Measurements from ENCODE around the gene TRIM56.
"Not testable (repeated sequence)": the region's sequence is repeated elsewhere in the genome, so short reads cannot be mapped to it uniquely, and the experiment has no call there.

Gene TRIM56, protein sequence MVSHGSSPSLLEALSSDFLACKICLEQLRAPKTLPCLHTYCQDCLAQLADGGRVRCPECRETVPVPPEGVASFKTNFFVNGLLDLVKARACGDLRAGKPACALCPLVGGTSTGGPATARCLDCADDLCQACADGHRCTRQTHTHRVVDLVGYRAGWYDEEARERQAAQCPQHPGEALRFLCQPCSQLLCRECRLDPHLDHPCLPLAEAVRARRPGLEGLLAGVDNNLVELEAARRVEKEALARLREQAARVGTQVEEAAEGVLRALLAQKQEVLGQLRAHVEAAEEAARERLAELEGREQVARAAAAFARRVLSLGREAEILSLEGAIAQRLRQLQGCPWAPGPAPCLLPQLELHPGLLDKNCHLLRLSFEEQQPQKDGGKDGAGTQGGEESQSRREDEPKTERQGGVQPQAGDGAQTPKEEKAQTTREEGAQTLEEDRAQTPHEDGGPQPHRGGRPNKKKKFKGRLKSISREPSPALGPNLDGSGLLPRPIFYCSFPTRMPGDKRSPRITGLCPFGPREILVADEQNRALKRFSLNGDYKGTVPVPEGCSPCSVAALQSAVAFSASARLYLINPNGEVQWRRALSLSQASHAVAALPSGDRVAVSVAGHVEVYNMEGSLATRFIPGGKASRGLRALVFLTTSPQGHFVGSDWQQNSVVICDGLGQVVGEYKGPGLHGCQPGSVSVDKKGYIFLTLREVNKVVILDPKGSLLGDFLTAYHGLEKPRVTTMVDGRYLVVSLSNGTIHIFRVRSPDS

DNA sequence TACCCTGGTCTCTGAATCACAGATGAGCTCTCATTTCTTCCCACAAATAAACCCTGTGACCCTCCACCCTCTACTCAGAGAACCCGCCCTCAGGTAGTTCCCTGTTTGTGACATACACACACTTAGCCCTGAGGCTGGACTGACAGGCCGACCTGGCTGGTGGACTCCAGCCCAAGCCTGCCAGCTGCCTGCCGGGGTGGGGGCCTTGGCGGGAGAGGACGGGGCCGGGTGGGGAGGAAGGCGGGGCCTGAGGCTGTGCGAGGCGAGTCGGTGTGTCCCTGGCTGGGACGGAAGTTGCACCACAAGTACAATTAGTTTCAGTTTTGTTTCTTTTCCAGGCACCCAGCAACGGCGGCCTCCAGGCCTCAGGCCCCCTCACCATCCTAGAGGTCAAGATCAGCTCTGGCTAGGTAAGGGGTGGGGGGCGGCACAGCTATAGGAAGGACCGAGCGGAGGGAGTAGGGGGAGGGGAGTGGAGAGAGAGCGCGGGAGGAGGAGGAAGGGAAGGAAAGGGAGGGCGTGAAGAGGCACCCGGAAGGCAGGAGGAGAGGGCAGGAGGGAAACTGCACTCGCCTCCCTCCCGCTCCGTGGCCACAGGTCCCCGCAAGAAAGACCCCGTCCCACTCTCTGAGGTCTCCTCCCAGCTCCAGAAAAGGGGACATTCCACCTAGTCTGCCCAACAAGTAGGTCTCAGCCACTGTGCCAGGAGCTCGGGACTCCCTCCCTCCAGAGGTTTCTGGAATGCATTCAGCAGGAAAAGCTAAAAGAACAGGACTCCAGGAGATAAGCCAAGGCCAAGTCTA, at the start of gene TRIM56:
TRIM56 (plus strand) TSS at position 320 of the 803 bp plus-strand sequence. CDS start 1,832 bp downstream, outside the sequence.
- no peak for DNase-seq (ENCODE audit: extremely low read depth, low read depth)
- TF ChIP-seq, protein P1, sequence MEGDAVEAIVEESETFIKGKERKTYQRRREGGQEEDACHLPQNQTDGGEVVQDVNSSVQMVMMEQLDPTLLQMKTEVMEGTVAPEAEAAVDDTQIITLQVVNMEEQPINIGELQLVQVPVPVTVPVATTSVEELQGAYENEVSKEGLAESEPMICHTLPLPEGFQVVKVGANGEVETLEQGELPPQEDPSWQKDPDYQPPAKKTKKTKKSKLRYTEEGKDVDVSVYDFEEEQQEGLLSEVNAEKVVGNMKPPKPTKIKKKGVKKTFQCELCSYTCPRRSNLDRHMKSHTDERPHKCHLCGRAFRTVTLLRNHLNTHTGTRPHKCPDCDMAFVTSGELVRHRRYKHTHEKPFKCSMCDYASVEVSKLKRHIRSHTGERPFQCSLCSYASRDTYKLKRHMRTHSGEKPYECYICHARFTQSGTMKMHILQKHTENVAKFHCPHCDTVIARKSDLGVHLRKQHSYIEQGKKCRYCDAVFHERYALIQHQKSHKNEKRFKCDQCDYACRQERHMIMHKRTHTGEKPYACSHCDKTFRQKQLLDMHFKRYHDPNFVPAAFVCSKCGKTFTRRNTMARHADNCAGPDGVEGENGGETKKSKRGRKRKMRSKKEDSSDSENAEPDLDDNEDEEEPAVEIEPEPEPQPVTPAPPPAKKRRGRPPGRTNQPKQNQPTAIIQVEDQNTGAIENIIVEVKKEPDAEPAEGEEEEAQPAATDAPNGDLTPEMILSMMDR (IDR thresholded peaks at IDR 0.05; ENCODE audit: low read depth, low read length) = no peak

DNA sequence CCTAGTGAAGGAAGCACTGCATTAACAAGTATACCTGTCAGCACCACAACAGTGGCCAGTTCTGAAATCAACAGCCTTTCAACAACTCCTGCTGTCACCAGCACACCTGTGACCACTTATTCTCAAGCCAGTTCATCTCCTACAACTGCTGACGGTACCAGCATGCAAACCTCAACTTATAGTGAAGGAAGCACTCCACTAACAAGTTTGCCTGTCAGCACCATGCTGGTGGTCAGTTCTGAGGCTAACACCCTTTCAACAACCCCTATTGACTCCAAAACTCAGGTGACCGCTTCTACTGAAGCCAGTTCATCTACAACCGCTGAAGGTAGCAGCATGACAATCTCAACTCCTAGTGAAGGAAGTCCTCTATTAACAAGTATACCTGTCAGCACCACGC, 49.3 kb upstream of the TRIM56 start:
- DNase-seq (ENCODE audit: extremely low read depth, low read depth) = no peak
- TF ChIP-seq, protein P1 (IDR thresholded peaks at IDR 0.05; ENCODE audit: low read depth, low read length) = no peak

DNA sequence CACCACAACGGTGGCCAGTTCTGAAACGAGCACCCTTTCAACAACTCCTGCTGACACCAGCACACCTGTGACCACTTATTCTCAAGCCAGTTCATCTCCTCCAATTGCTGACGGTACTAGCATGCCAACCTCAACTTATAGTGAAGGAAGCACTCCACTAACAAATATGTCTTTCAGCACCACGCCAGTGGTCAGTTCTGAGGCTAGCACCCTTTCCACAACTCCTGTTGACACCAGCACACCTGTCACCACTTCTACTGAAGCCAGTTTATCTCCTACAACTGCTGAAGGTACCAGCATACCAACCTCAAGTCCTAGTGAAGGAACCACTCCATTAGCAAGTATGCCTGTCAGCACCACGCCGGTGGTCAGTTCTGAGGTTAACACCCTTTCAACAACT, 44.0 kb upstream of the TRIM56 start:
- DNase-seq (ENCODE audit: extremely low read depth, low read depth) = not testable (repeated sequence)

DNA sequence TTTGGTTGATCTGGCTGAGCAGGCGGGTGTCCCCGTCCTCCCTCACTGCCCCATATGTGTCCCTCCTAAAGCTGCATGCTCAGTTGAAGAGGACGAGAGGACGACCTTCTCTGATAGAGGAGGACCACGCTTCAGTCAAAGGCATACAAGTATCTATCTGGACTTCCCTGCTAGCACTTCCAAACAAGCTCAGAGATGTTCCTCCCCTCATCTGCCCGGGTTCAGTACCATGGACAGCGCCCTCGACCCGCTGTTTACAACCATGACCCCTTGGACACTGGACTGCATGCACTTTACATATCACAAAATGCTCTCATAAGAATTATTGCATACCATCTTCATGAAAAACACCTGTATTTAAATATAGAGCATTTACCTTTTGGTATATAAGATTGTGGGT, 26.9 kb upstream of the TRIM56 start:
- peak; percentile 11 for DNase-seq (ENCODE audit: extremely low read depth, low read depth)
- TF ChIP-seq, protein P1 (IDR thresholded peaks at IDR 0.05; ENCODE audit: low read depth, low read length) = no peak

DNA sequence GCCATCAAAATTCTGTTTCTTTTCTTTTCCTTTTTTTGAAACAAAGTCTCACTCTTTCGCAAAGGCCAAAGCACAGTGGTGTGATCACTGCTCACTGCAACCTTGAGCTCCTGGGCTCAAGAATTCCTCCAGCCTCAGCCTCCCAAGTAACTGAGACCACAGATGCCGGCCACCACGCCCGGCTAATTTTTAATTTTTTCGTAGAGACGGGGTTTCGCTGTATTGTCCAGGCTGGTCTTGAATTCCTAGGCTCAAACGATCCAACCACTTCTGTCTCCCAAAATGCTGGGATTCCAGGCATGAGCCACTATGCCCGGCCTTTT, 25.7 kb upstream of the TRIM56 start:
- DNase-seq (ENCODE audit: extremely low read depth, low read depth) = no peak
- TF ChIP-seq, protein P1 (IDR thresholded peaks at IDR 0.05; ENCODE audit: low read depth, low read length) = no peak

DNA sequence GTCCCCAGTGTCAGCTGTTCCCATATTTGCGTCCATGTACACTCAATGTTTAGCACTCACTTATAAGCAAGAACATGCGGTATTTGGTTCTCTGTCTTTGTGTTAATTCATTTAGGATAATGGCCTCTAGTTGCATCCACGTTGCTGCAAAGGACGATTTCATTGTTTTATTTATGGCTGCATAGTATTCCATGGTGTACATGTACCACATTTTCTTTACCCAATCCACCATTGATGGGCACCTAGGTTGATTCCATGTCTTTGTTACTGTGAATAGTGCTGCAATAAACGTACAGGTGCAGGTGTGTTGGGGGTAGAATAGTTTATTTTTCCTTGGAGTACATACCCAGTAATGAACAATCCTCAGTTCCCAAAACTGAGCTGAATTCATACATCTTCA, 24.3 kb upstream of the TRIM56 start:
- TF ChIP-seq, protein P1 (IDR thresholded peaks at IDR 0.05; ENCODE audit: low read depth, low read length) = no peak
- DNase-seq (ENCODE audit: extremely low read depth, low read depth) = no peak

DNA sequence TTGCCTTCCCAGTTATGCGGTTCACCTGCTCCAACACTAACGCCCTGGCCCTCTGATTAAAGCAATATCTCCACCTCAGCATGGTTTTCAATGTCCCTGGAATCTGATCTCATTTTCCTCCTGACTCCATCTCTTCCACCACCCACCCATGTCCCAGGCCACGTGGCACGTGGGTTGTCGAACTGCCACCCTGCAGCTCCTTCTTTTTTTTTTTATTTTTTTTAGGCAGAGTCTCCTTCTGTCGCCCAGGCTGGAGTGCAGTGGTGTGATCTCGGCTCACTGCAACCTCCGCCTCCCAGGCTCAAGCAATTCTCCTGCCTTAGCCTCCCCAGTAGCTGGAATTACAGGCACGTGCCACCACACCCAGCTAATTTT, 21.1 kb upstream of the TRIM56 start:
- DNase-seq (ENCODE audit: extremely low read depth, low read depth) = not testable (repeated sequence)

DNA sequence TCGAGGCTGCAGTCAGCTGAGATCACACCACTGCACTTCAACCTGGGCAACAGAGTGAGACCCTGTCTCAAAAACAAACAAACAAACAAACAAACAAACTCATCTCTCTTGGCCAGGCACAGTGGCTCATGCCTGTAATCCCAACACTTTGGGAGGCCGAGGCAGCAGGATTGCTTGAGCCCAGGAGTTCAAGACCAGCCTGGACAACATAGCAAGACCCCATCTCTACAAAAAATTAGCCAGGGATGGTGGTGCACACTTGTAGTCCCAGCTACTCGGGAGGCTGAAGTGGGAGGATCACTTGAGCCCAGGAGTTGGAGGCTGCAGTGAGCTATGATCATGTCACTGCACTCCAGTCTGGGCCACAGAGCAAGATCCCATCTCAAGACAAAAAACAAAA, 20.1 kb upstream of the TRIM56 start:
- not testable (repeated sequence) for DNase-seq (ENCODE audit: extremely low read depth, low read depth)

Data from AG09319 (cell line).